HepG2 (cell line): Measurements from ENCODE around the gene NLRP6. TPM values are rescaled to one million over a fixed set of nuclear protein-coding genes. Genes with fewer than 3 reads are reported as not detected.

Experiments used
- ATAC-seq: fragments of 200-7000 bp; cut with Tn5 transposase; 3 replicates; pipeline ENCODE4 v1.9.1; 2020; ENCODE audit warnings: mild to moderate bottlenecking, moderate library complexity
- BruUV-seq: library from RNA; stranded (reverse); fragments of 400-500 nt; replicated peaks from 2 replicates; lab custom pipeline; 2021; lab: Mats Ljungman, UMichigan
- CTCF ChIA-PET: fragments of 300-600 bp; formaldehyde crosslinking; extraction: SDS; loops from one replicate; lab custom pipeline; 2021; ENCODE audit warnings: low total read pairs, inconsistent platforms, low intra/inter-chr PET ratio; lab: Yijun Ruan, JAX
- POLR2A ChIA-PET: fragments of 350-600 bp; sonication (Branson Sonifier 250); formaldehyde crosslinking; loops from one replicate; lab custom pipeline; 2020; ENCODE audit warnings: antibody characterized with exemption, inconsistent platforms; lab: Yijun Ruan, JAX
- DNase-seq: peaks from one replicate; pipeline ENCODE4 v3.0.0-alpha.2; 2015; ENCODE audit warnings: low spot score
- FAIRE-seq: peaks from 3 replicates; lab custom pipeline; 2011; peaks lifted over from hg19 to GRCh38; lab: Jason Lieb, UNC
- H2AFZ ChIP-seq: one replicate; pipeline ENCODE4 v1.6.1; 2011; ENCODE audit warnings: low read length, inconsistent platforms
- H3K27ac ChIP-seq: fragments of 300-600 bp; 3 replicates; pipeline ENCODE4 v1.8.0; 2011; ENCODE audit warnings: mixed run types, mild to moderate bottlenecking, mixed read lengths, low read length, inconsistent platforms; ENCODE audit not compliant: insufficient read depth; ENCODE audit errors: extremely low read length
- H3K27me3 ChIP-seq, 2 experiments: fragments of 200-600 bp in 1 of 2; 2 replicates in 1 of 2; 3 replicates in 1 of 2; pipeline versions ENCODE4 v1.6.0 to v1.8.0; 2011; ENCODE audit warnings: low read length in 2 of 2, mild to moderate bottlenecking in 2 of 2, moderate library complexity in 2 of 2, inconsistent platforms in 1 of 2; ENCODE audit not compliant: insufficient read depth in 2 of 2, control insufficient read depth in 1 of 2
- H3K36me3 ChIP-seq, 2 experiments: fragments of 200-600 bp in 1 of 2; replicated peaks in 1 of 2; 2 replicates in 1 of 2; 3 replicates in 1 of 2; pipeline versions ENCODE4 v1.5.1 to v1.8.0; 2011; ENCODE audit warnings: low read length in 2 of 2, inconsistent platforms in 1 of 2; ENCODE audit not compliant: insufficient read depth in 2 of 2, control insufficient read depth in 1 of 2
- H3K4me1 ChIP-seq: 2 replicates; pipeline ENCODE4 v1.5.1; 2012; ENCODE audit warnings: low read length, inconsistent platforms; ENCODE audit not compliant: insufficient read depth
- H3K4me2 ChIP-seq: 2 replicates; pipeline ENCODE4 v1.6.0; 2011; ENCODE audit warnings: low read depth, low read length, inconsistent platforms
- H3K4me3 ChIP-seq, 3 experiments: fragments of 200-600 bp in 1 of 3; sonication (generic), shearing (Covaris generic) in 1 of 3; replicated peaks in 1 of 3; 2 replicates each; pipeline ENCODE4 v1.5.1; 2011 to 2016; ENCODE audit warnings: low read length in 3 of 3, inconsistent platforms in 2 of 3, low read depth in 2 of 3, mild to moderate bottlenecking in 2 of 3, control low read depth in 1 of 3, mixed read lengths in 1 of 3; ENCODE audit not compliant: insufficient read depth in 1 of 3
- H3K79me2 ChIP-seq: one replicate; pipeline ENCODE4 v1.6.1; 2011; ENCODE audit warnings: low read length, inconsistent platforms; ENCODE audit not compliant: insufficient read depth
- H3K9ac ChIP-seq: 2 replicates; pipeline ENCODE4 v1.6.0; 2011; ENCODE audit warnings: mild to moderate bottlenecking, low read depth, low read length, inconsistent platforms; ENCODE audit not compliant: insufficient read depth
- H3K9me3 ChIP-seq: 2 replicates; pipeline ENCODE4 v1.5.1; 2012; ENCODE audit warnings: mild to moderate bottlenecking, low read length
- H4K20me1 ChIP-seq: 2 replicates; pipeline ENCODE4 v1.6.0; 2011; ENCODE audit warnings: inconsistent platforms, mild to moderate bottlenecking, low read length, moderate library complexity; ENCODE audit not compliant: insufficient read depth
- EZH2 ChIP-seq: conservative IDR thresholded peaks from 2 replicates; pipeline ENCODE4 v1.6.1; 2012; ENCODE audit warnings: mild to moderate bottlenecking, low read depth, low read length, moderate library complexity
- JUND ChIP-seq: sonication (generic); formaldehyde crosslinking; IDR thresholded peaks from 2 replicates; pipeline ENCODE4 v1.8.0; 2022; ENCODE audit warnings: mild to moderate bottlenecking, missing genetic modification reagents
- KAT7 ChIP-seq: IDR thresholded peaks from 2 replicates; pipeline ENCODE4 v1.6.1; 2018; ENCODE audit warnings: borderline replicate concordance, missing compliant biosample characterization
- NCOA2 ChIP-seq: sonication (generic); formaldehyde crosslinking; IDR thresholded peaks from 2 replicates; pipeline ENCODE4 v1.8.0; 2022; ENCODE audit warnings: inconsistent platforms
- RBM22 ChIP-seq: fragments of 200-400 bp; formaldehyde crosslinking; optimal IDR thresholded peaks from 2 replicates; pipeline ENCODE3; 2017; ENCODE audit warnings: mild to moderate bottlenecking, low read length, moderate library complexity
- SATB2 ChIP-seq: sonication (generic); formaldehyde crosslinking; IDR thresholded peaks from 2 replicates; pipeline ENCODE4 v1.5.0; 2020; ENCODE audit warnings: missing genetic modification reagents
- UBTF ChIP-seq: sonication (generic); formaldehyde crosslinking; IDR thresholded peaks from 2 replicates; pipeline ENCODE4 v1.4.0; 2020; ENCODE audit warnings: mild to moderate bottlenecking, missing genetic modification reagents
- ZBTB7A ChIP-seq: sonication (generic); formaldehyde crosslinking; IDR thresholded peaks from 2 replicates; pipeline ENCODE4 v1.8.0; 2022; ENCODE audit warnings: mild to moderate bottlenecking, missing genetic modification reagents
- ZFX ChIP-seq: sonication (generic); formaldehyde crosslinking; IDR thresholded peaks from 2 replicates; pipeline ENCODE4 v1.4.0; 2020; ENCODE audit warnings: mild to moderate bottlenecking, low read depth, missing genetic modification reagents, moderate library complexity
- ZKSCAN1 ChIP-seq: fragments of 150-350 bp; IDR thresholded peaks from 2 replicates; pipeline ENCODE4 v1.6.1; 2014; ENCODE audit warnings: low read length
- ZNF335 ChIP-seq: sonication (generic); formaldehyde crosslinking; IDR thresholded peaks from 2 replicates; pipeline ENCODE4 v1.4.0; 2020; ENCODE audit warnings: missing genetic modification reagents
- ZNF546 ChIP-seq: sonication (generic); formaldehyde crosslinking; conservative IDR thresholded peaks from 2 replicates; pipeline ENCODE4 v1.8.1; 2023; ENCODE audit warnings: mild to moderate bottlenecking, missing genetic modification reagents
- ZNF616 ChIP-seq: sonication (generic); formaldehyde crosslinking; IDR thresholded peaks from 2 replicates; pipeline ENCODE4 v1.5.0; 2020; ENCODE audit warnings: low read depth, mild to moderate bottlenecking, missing genetic modification reagents
- ZNF670 ChIP-seq: sonication (generic); formaldehyde crosslinking; IDR thresholded peaks from 2 replicates; pipeline ENCODE4 v1.8.0; 2022; ENCODE audit warnings: mild to moderate bottlenecking, missing genetic modification reagents, borderline replicate concordance
- ZNF687 ChIP-seq: sonication (generic); formaldehyde crosslinking; IDR thresholded peaks from 2 replicates; pipeline ENCODE4 v1.5.1; 2020; ENCODE audit warnings: mild to moderate bottlenecking, missing genetic modification reagents, moderate library complexity
- ZNF691 ChIP-seq: sonication (generic); formaldehyde crosslinking; IDR thresholded peaks from 2 replicates; pipeline ENCODE4 v1.4.0; 2020; ENCODE audit warnings: missing genetic modification reagents, low read depth, mild to moderate bottlenecking, borderline replicate concordance
- ZNF777 ChIP-seq: sonication (generic); formaldehyde crosslinking; IDR thresholded peaks from 2 replicates; pipeline ENCODE4 v1.4.0; 2020; ENCODE audit warnings: missing genetic modification reagents
- WGBS: methylation state at CpG from one replicate; pipeline ENCODE4 v1.1.6; 2017; ENCODE audit warnings: low lambda C conversion rate; 5-methylcytosine and 5-hydroxymethylcytosine counted together
- in situ Hi-C: cut with HindIII; loops from 2 replicates; pipeline ENCODE4 v1.10.0; 2017; ENCODE audit warnings: low pct_unique_long_range_greater_than_20kb; ENCODE audit not compliant: extremely low pct_ligation_motif_present
- intact Hi-C: fragments of 100-400 bp; cut with micrococcal nuclease; formaldehyde crosslinking; loops from one replicate; pipeline ENCODE4 v1.10.0; 2022; ENCODE audit not compliant: unreplicated experiment
- polyA plus RNA-seq, 8 experiments: library from polyadenylated mRNA; depleted of rRNA in 3 of 8; stranded (reverse) in 7 of 8; unstranded in 1 of 8; fragments of >200 nt; fragmentation: Illumina TruSeq in 4 of 8; extraction: Trizol in 4 of 8; gene quantifications; 2 replicates each; pipeline versions ENCODE4 v1.2.1 to v1.2.3, GENCODE V29; 2011 to 2016; ENCODE audit warnings: low read depth in 4 of 8, missing spikeins in 1 of 8, mixed read lengths in 1 of 8; ENCODE audit not compliant: insufficient read depth in 1 of 8
- total RNA-seq, 5 experiments: library from RNA; depleted of rRNA; stranded (reverse); fragments of >200 nt; fragmentation: Illumina TruSeq; extraction: Trizol; gene quantifications; 2 replicates each; pipeline ENCODE4 v1.2.3, GENCODE V29; 2016; ENCODE audit warnings: low read depth in 1 of 5

Gene NLRP6
- total and polyA plus RNA-seq, 2 of the 13 experiments (the other 11 are each of a cell fraction or from before 2014, with no cell fraction given): not detected

GRCh38 chr11:288478-289397 is 10.5 kb downstream of the NLRP6 start, which contains the start of gene PGGHG:
TSS of gene PGGHG (plus strand) at chr11:289126. CDS start at chr11:289817, 691 bp downstream.
- intact Hi-C loops (no loop called here), in situ Hi-C loops (no loop called here)
- Histone ChIP-seq H4K20me1 (no peaks in the 10 kb centered on the region), H3K9ac (peak within 1 kb of the TSS; percentile 56; the same call in 1 of the 2 replicates), H3K27ac (no peak within 1 kb of the TSS), H3K4me1 (peaks cover 40% of the 10 kb centered on the region), H3K4me2 (peak within 1 kb of the TSS; percentile 95), H2AFZ (no peak within 1 kb of the TSS), H3K79me2 (no peaks in the 10 kb centered on the region), H3K27me3 (peaks cover 5 to 45% of the 10 kb centered on the region in 2 experiments; a peak in 4 of 5 replicates), H3K36me3 (0 out of 5 replicates have a peak, but pooled peaks cover 0 to 2% of the 10 kb centered on the region in 2 experiments), H3K9me3 (no peaks in the 10 kb centered on the region), H3K4me3 (peak within 1 kb of the TSS; percentile 50 to 75 (median 58); a peak in 5 of 6 replicates)
- ChIA-PET POLR2A (no interaction called here), CTCF (no interaction called here)
- BruUV-seq: no TSS peak
- ATAC-seq (peak; percentile 54), DNase-seq (no peak), FAIRE-seq (no peak)
- WGBS: 0% methylated on average over 7 of the region's 112 CpGs
- TF ChIP-seq RBM22 (no peak), ZNF616 (no peak), ZBTB7A (CRISPR knock-in tag) (no peak), KAT7 (no peak), JUND (CRISPR knock-in tag) (no peak), SATB2 (CRISPR knock-in tag) (no peak), ZKSCAN1 (no peak), ZNF691 (CRISPR knock-in tag) (no peak), NCOA2 (CRISPR knock-in tag) (0 out of 2 replicates have a peak, but pooled peaks have one; percentile 8), EZH2 (0 out of 2 replicates have a peak, but pooled peaks have one; percentile 45), ZNF546 (CRISPR knock-in tag) (no peak), ZNF687 (CRISPR knock-in tag) (peak; percentile 55; the same call in 1 of the 2 replicates), ZNF335 (no peak), ZNF777 (CRISPR knock-in tag) (peak; percentile 88), UBTF (CRISPR knock-in tag) (0 out of 2 replicates have a peak, but pooled peaks have one; percentile 28), ZFX (CRISPR knock-in tag) (peak; percentile 19; the same call in 1 of the 2 replicates), ZNF670 (CRISPR knock-in tag) (no peak)
